HFFc6 (cell line): Measurements from ENCODE around the gene TTR. TPM values are rescaled to one million over a fixed set of nuclear protein-coding genes. Genes with fewer than 3 reads are reported as not detected.

ENCODE experiments used
- DNase-seq: peaks from one replicate; pipeline ENCODE4 v3.0.0-alpha.2; 2018
- H3K27ac Mint-ChIP-seq: 2 replicates; pipeline ENCODE4 v1.8.0; 2020; ENCODE audit warnings: mild to moderate bottlenecking, mixed read lengths
- H3K27me3 Mint-ChIP-seq: 2 replicates; pipeline ENCODE4 v1.8.0; 2021; ENCODE audit warnings: mild to moderate bottlenecking, moderate library complexity, mixed read lengths; ENCODE audit not compliant: insufficient read depth
- H3K36me3 Mint-ChIP-seq: 2 replicates; pipeline ENCODE4 v1.8.0; 2021; ENCODE audit warnings: low read depth, mixed read lengths
- H3K4me1 Mint-ChIP-seq: 2 replicates; pipeline ENCODE4 v1.8.0; 2020; ENCODE audit warnings: low read depth, mixed read lengths
- H3K4me3 Mint-ChIP-seq: 2 replicates; pipeline ENCODE4 v1.8.0; 2020; ENCODE audit warnings: mild to moderate bottlenecking, moderate library complexity, mixed read lengths
- H3K9me3 Mint-ChIP-seq: 2 replicates; pipeline ENCODE4 v1.8.0; 2020; ENCODE audit warnings: mild to moderate bottlenecking, mixed read lengths
- CTCF ChIP-seq: fragments of 200-600 bp; sonication (generic); IDR thresholded peaks from 2 replicates; pipeline ENCODE4 v1.5.0; 2021; ENCODE audit warnings: antibody characterized with exemption, mild to moderate bottlenecking
- total RNA-seq, 6 experiments: library from RNA; stranded (reverse); fragmentation: NEBNext Ultra II Directional; extraction: Animal tissue kit (Norgen Biotek cat#: 25700); gene quantifications; 2 replicates in 1 of 6; 3 replicates in 5 of 6; pipeline ENCODE4 v1.2.3, GENCODE V29; 2021

The TTR gene
- total RNA-seq, 6 experiments from 2014 or later, result not detected

GRCh38 chr18:31607384-31607783 lies 15.7 kb downstream of the TTR start:
- no peak for TF ChIP-seq CTCF
- H3K9me3 Mint-ChIP-seq, result peaks cover 56% of the 10 kb centered on the region
- H3K4me1 Mint-ChIP-seq, result no peaks in the 10 kb centered on the region
- peaks cover 2% of the 10 kb centered on the region; the same call in 1 of the 2 replicates for H3K27me3 Mint-ChIP-seq
- no peak overlapping the region for H3K27ac Mint-ChIP-seq
- no peaks in the 10 kb centered on the region for H3K36me3 Mint-ChIP-seq
- no peak for DNase-seq
- H3K4me3 Mint-ChIP-seq, result no peak overlapping the region

GRCh38 chr18:31609886-31610285 lies 18.2 kb downstream of the TTR start:
- Mint-ChIP-seq H3K36me3 (no peaks in the 10 kb centered on the region), H3K4me1 (no peaks in the 10 kb centered on the region), H3K27me3 (peaks cover 2% of the 10 kb centered on the region; the same call in 1 of the 2 replicates), H3K27ac (no peak overlapping the region), H3K9me3 (peaks cover 41% of the 10 kb centered on the region), H3K4me3 (no peak overlapping the region)
- DNase-seq, result no peak
- TF ChIP-seq CTCF, result no peak

- Mint-ChIP-seq H3K36me3 (no peaks in the 10 kb centered on the region), H3K27ac (no peak overlapping the region), H3K9me3 (peaks cover 38% of the 10 kb centered on the region), H3K4me1 (no peaks in the 10 kb centered on the region), H3K4me3 (no peak overlapping the region), H3K27me3 (peaks cover 2% of the 10 kb centered on the region; the same call in 1 of the 2 replicates)
- no peak for DNase-seq
- TF ChIP-seq CTCF, result no peak
Observed at GRCh38 chr18:31610286-31611205, 18.9 kb downstream of the TTR start.

GRCh38 chr18:31611511-31611910 lies 19.8 kb downstream of the TTR start:
- Mint-ChIP-seq H3K36me3 (no peaks in the 10 kb centered on the region), H3K27ac (no peak overlapping the region)

GRCh38 chr18:31612124-31612523 lies 20.4 kb downstream of the TTR start:
- Mint-ChIP-seq H3K27me3 (peaks cover 2% of the 10 kb centered on the region; the same call in 1 of the 2 replicates), H3K4me3 (no peak overlapping the region), H3K9me3 (peaks cover 44% of the 10 kb centered on the region), H3K4me1 (no peaks in the 10 kb centered on the region), H3K36me3 (no peaks in the 10 kb centered on the region), H3K27ac (no peak overlapping the region)
- no peak for TF ChIP-seq CTCF
- DNase-seq, result no peak

More at GRCh38 chr18:31611511-31611910, 19.8 kb downstream of the TTR start:
- DNase-seq, result no peak
- no peaks in the 10 kb centered on the region for H3K4me1 Mint-ChIP-seq
- H3K27me3 Mint-ChIP-seq, result peaks cover 2% of the 10 kb centered on the region; the same call in 1 of the 2 replicates
- no peak for TF ChIP-seq CTCF
- H3K4me3 Mint-ChIP-seq, result no peak overlapping the region
- H3K9me3 Mint-ChIP-seq, result peaks cover 38% of the 10 kb centered on the region
